Measurements from ENCODE around the gene NOL11.

- TF ChIP-seq CTCF (IDR thresholded peaks at IDR 0.05; ENCODE audit: low read depth, low read length, poor library complexity, severe bottlenecking) (no peak), EZH2phosphoT487 (IDR thresholded peaks at IDR 0.05; ENCODE audit: borderline replicate concordance, low read length) (no peak)
Observed at GRCh38 chr17:67754001-67754400, 36.3 kb downstream of the NOL11 start.

Measured in DOHH2 (cell line).